A673 (cell line): Measurements from ENCODE around the gene NFKB1. TPM values are rescaled to one million over a fixed set of nuclear protein-coding genes. Genes with fewer than 3 reads are reported as not detected.

Source experiments
- BruUV-seq: library from RNA; stranded (reverse); fragments of 400-500 nt; replicated peaks from 2 replicates; lab custom pipeline; 2021; lab: Mats Ljungman, UMichigan
- CTCF ChIA-PET: fragments of 300-600 bp; sonication (Branson Sonifier 250); formaldehyde crosslinking; loops from one replicate; lab custom pipeline; 2022; ENCODE audit warnings: antibody characterized with exemption; lab: Charles Lee
- POLR2A ChIA-PET: fragments of 300-600 bp; sonication (Branson Sonifier 250); formaldehyde crosslinking; loops from one replicate; lab custom pipeline; 2022; ENCODE audit warnings: antibody characterized with exemption; ENCODE audit not compliant: low non-redundant PET; lab: Charles Lee
- DNase-seq: peaks from one replicate; pipeline ENCODE4 v3.0.0-alpha.2; 2015; ENCODE audit warnings: low spot score
- H3K27ac ChIP-seq: fragments of 200-600 bp; sonication (generic); 2 replicates; pipeline ENCODE4 v1.5.1; 2016; ENCODE audit warnings: mixed run types, low read depth, mild to moderate bottlenecking, mixed read lengths, antibody characterized with exemption, low read length; ENCODE audit not compliant: poor library complexity, severe bottlenecking
- H3K27me3 ChIP-seq: fragments of 200-600 bp; sonication (generic); replicated peaks from 2 replicates; pipeline ENCODE4 v1.6.1; 2017; ENCODE audit warnings: mixed run types, low read depth, mild to moderate bottlenecking, mixed read lengths, antibody characterized with exemption, low read length; ENCODE audit not compliant: insufficient read depth, poor library complexity
- H3K36me3 ChIP-seq: fragments of 200-600 bp; sonication (generic); 2 replicates; pipeline ENCODE4 v1.6.1; 2016; ENCODE audit warnings: mixed run types, mild to moderate bottlenecking, mixed read lengths, antibody characterized with exemption, low read length; ENCODE audit not compliant: insufficient read depth, poor library complexity, severe bottlenecking
- H3K4me1 ChIP-seq: fragments of 200-600 bp; sonication (generic); 2 replicates; pipeline ENCODE4 v1.6.1; 2017; ENCODE audit warnings: mixed run types, mild to moderate bottlenecking, mixed read lengths, antibody characterized with exemption, low read length; ENCODE audit not compliant: insufficient read depth, poor library complexity, severe bottlenecking
- H3K4me3 ChIP-seq: fragments of 200-600 bp; sonication (generic); 2 replicates; pipeline ENCODE4 v1.5.1; 2016; ENCODE audit warnings: low read depth, mixed run types, mild to moderate bottlenecking, mixed read lengths, low read length; ENCODE audit not compliant: poor library complexity, severe bottlenecking
- H3K9me3 ChIP-seq: fragments of 200-600 bp; sonication (generic); 2 replicates; pipeline ENCODE4 v1.6.1; 2016; ENCODE audit warnings: mixed run types, low read depth, mild to moderate bottlenecking, mixed read lengths, antibody characterized with exemption, low read length; ENCODE audit not compliant: poor library complexity, severe bottlenecking
- EZH2 ChIP-seq: fragments of 200-600 bp; sonication (generic); IDR thresholded peaks from 2 replicates; pipeline ENCODE4 v1.6.1; 2017; ENCODE audit warnings: borderline replicate concordance, low read depth, mild to moderate bottlenecking, mixed read lengths, antibody characterized with exemption, low read length; ENCODE audit not compliant: poor library complexity, severe bottlenecking
- intact Hi-C: fragments of 100-400 bp; cut with micrococcal nuclease; formaldehyde crosslinking; loops from one replicate; pipeline ENCODE4 v1.10.0; 2022; ENCODE audit not compliant: unreplicated experiment
- total RNA-seq: library from RNA; stranded (reverse); gene quantifications from 2 replicates; pipeline ENCODE4 v1.2.3, GENCODE V29; 2021
- TF ChIP-seq, protein P1 (sequence below): fragments of 300-800, 200-600 bp; sonication (generic); conservative IDR thresholded peaks from 2 replicates; pipeline ENCODE4 v1.5.1; 2017; ENCODE audit warnings: low read depth, mild to moderate bottlenecking, antibody characterized with exemption, low read length, moderate library complexity, mixed read lengths

Gene NFKB1
- total RNA-seq, 1 experiment from 2014 or later: 26.1 TPM

DNA sequence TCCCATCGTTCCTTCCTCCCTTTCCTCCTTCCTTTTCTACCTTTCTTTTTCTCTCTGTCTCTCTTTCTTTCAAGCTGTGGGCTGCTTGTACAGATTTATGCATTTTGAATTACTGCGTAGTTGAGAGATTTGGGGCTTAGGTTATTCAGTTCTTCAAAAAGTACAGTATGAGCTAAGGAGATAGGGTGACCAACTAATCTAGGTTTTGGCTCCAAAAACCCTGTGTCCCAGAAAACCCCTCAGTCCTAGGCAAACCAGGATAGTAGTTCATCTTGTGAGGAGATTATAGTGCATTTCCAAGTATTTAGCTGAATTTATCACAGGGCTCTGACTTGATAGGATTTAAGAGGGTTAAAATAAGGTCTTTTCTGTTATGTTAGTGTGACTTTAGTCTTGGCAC, 64.5 kb downstream of the NFKB1 start:
- BruUV-seq: no TSS peak
- Histone ChIP-seq H3K4me3 (no peak overlapping the region), H3K4me1 (no peaks in the 10 kb centered on the region), H3K27ac (no peak overlapping the region), H3K27me3 (no peaks in the 10 kb centered on the region), H3K9me3 (no peaks in the 10 kb centered on the region), H3K36me3 (no peaks in the 10 kb centered on the region)
- POLR2A ChIA-PET: no interaction called here
- DNase-seq: no peak
- intact Hi-C loops: no loop called here
- TF ChIP-seq, protein P1, sequence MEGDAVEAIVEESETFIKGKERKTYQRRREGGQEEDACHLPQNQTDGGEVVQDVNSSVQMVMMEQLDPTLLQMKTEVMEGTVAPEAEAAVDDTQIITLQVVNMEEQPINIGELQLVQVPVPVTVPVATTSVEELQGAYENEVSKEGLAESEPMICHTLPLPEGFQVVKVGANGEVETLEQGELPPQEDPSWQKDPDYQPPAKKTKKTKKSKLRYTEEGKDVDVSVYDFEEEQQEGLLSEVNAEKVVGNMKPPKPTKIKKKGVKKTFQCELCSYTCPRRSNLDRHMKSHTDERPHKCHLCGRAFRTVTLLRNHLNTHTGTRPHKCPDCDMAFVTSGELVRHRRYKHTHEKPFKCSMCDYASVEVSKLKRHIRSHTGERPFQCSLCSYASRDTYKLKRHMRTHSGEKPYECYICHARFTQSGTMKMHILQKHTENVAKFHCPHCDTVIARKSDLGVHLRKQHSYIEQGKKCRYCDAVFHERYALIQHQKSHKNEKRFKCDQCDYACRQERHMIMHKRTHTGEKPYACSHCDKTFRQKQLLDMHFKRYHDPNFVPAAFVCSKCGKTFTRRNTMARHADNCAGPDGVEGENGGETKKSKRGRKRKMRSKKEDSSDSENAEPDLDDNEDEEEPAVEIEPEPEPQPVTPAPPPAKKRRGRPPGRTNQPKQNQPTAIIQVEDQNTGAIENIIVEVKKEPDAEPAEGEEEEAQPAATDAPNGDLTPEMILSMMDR: no peak
- TF ChIP-seq EZH2: no peak
- CTCF ChIA-PET: no interaction called here

DNA sequence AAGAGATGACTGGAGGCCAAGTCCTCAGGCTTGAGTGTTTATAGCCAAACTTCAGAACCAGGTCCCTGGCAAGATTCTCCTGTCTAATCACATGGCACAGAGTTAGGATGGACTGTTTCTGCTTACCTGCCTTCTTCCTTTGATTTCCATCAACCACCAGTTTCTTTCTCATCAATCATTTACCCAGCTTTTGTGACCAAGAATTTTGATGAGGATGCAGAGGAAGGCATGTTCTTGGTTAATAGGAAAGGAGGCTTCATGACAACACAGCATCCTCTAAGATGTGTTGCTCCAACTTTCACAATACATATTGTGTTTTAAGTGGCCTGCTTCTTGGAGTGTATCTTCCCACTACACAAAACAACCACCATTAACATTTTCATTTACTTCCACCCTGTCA, 65.3 kb downstream of the NFKB1 start:
- DNase-seq: no peak
- Histone ChIP-seq H3K9me3 (no peaks in the 10 kb centered on the region), H3K27ac (no peak overlapping the region), H3K36me3 (no peaks in the 10 kb centered on the region), H3K27me3 (no peaks in the 10 kb centered on the region), H3K4me3 (no peak overlapping the region), H3K4me1 (no peaks in the 10 kb centered on the region)
- TF ChIP-seq, protein P1: no peak
- TF ChIP-seq EZH2: no peak
- ChIA-PET CTCF (no interaction called here), POLR2A (no interaction called here)
- no TSS peak for BruUV-seq
- intact Hi-C loops: no loop called here

DNA sequence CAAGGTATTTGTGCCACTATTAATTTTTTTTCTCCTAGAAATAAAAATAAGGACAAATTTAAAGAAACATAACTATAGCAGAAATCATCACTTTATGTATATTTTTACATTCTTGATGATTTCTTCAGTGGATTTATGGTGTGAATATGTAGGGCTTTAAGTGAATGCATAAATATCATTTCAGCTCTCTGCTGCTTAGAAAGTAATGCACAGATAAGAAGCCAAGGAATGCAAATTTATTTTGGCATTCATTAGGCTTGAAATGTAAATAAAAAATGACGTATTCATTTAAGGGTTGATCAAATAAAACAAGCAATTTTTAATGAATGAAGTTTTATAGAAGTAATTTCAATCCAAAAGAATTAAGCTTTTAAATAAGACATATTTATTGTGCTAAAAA, 66.3 kb downstream of the NFKB1 start:
- H3K27me3 ChIP-seq: no peaks in the 10 kb centered on the region
- intact Hi-C loops: no loop called here
- CTCF ChIA-PET: no interaction called here

More for the DNA sequence above, 66.3 kb downstream of the NFKB1 start:
- no peak overlapping the region for H3K27ac ChIP-seq
- POLR2A ChIA-PET: no interaction called here
- H3K4me3 ChIP-seq: no peak overlapping the region
- H3K9me3 ChIP-seq: no peaks in the 10 kb centered on the region
- no peak for DNase-seq
- H3K4me1 ChIP-seq: no peaks in the 10 kb centered on the region
- BruUV-seq: no TSS peak
- TF ChIP-seq EZH2: no peak
- TF ChIP-seq, protein P1: no peak
- H3K36me3 ChIP-seq: no peaks in the 10 kb centered on the region
